ENCODE data around the gene LGMN. TPM values are rescaled to one million over a fixed set of nuclear protein-coding genes. Genes with fewer than 3 reads are reported as not detected.

Gene LGMN
- total RNA-seq, 2 experiments from 2014 or later: 0.63 to 1.2 TPM

Other genes with a start within 250 kb of the LGMN start
- 100 to 1,000 TPM in 1 of 2 experiments, 10 to 100 TPM in 1; 76.1 to 122 TPM for gene RIN3, start 234.8 kb downstream of the LGMN start, total RNA-seq
- gene GOLGA5, start 45.7 kb upstream of the LGMN start, total RNA-seq: 10 to 100 TPM; 18.5 to 19.7 TPM
- not detected for gene CHGA, start 174.5 kb upstream of the LGMN start, total RNA-seq